ENCODE results near the gene TMEM80.
"Not testable (repeated sequence)": the region's sequence is repeated elsewhere in the genome, so short reads cannot be mapped to it uniquely, and the experiment has no call there.

Gene TMEM80

DNA sequence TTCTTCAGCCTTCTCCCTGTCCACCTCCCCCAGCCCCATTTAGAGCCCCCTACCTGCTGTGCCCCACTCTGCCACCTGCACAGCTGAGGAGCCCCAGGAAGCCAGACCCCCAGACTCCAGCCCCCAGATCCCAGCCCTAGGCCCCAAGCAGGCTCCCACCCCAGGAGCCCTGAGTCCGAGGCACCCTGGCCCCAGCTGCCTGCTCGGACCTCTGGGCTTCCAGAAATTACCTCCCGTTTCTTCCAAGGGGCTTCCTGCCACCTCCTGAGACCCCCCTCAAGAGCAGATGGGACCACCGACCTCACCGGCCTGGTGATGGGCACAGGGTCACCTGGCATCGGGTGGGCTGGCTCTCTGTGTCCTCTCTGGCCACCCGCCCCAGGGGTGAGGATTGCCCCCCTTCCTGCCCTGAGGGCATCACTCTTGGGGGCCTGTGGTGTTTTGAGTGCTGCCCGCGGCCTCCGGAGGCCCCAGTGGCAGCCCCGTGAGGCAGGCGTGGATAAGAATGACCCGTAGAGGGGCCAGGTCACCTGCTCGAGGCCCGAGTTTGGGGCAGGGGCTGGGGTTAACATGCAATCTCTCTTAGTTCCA lies 33.4 kb downstream of the TMEM80 start:
- no peak overlapping the region for H3K27ac ChIP-seq
- no peak for TF ChIP-seq ZFX (IDR thresholded peaks at IDR 0.05; ENCODE audit: borderline replicate concordance)
- TF ChIP-seq, protein P1, sequence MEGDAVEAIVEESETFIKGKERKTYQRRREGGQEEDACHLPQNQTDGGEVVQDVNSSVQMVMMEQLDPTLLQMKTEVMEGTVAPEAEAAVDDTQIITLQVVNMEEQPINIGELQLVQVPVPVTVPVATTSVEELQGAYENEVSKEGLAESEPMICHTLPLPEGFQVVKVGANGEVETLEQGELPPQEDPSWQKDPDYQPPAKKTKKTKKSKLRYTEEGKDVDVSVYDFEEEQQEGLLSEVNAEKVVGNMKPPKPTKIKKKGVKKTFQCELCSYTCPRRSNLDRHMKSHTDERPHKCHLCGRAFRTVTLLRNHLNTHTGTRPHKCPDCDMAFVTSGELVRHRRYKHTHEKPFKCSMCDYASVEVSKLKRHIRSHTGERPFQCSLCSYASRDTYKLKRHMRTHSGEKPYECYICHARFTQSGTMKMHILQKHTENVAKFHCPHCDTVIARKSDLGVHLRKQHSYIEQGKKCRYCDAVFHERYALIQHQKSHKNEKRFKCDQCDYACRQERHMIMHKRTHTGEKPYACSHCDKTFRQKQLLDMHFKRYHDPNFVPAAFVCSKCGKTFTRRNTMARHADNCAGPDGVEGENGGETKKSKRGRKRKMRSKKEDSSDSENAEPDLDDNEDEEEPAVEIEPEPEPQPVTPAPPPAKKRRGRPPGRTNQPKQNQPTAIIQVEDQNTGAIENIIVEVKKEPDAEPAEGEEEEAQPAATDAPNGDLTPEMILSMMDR (IDR thresholded peaks at IDR 0.05) = no peak

DNA sequence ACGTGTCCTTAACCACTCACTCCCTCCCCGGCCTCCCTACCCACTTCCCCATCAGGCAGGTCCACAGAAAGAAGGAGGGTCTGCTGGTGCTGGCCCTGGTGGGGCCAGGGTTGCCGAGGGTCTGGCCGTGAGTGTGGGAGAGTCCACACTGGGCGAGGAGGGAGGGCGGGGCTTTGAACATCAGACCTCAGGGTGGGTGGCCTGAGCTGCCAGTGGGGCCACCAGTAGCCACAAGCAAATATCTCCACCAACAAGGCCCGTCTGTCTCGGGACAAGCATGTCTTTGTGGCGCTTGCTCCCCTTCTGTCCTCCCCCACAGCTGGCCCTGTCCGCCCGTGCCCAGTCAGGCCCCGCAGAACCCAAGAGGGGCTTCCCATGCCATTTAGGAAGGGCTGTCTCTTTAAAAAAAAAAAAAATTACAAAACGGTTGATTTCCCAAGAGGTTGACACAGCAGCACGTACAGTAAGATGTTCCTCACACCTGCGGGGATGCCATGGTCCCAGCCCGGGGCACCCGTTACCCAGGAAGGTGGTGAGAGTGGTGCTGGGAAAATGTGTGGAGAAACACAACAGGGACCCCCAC lies 34.0 kb downstream of the TMEM80 start:
- no peak overlapping the region for H3K27ac ChIP-seq
- no peak for TF ChIP-seq ZFX (IDR thresholded peaks at IDR 0.05; ENCODE audit: borderline replicate concordance)
- TF ChIP-seq, protein P1 (IDR thresholded peaks at IDR 0.05) = no peak

DNA sequence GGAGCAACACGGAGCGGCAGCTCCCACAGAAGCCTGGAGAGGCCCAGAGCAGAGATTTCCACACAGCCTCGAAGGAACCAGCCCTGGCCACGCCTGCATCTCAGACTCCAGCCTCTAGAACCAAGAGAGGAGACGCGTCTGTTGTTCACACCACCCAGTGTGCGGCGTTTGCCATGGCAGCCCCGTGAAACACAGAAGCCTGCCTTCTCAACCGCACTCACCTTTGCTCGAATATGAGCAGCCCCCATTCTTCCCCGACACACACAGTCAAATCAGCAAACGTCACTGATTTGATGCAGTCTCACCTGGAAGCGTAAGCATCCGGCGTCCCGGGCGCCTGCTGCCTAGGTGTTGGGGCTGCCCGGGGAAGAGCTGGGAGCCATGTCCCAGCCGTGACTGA lies 37.5 kb downstream of the TMEM80 start:
- TF ChIP-seq, protein P1 (IDR thresholded peaks at IDR 0.05) = no peak
- TF ChIP-seq ZFX (IDR thresholded peaks at IDR 0.05; ENCODE audit: borderline replicate concordance) = no peak
- H3K27ac ChIP-seq = no peak overlapping the region

DNA sequence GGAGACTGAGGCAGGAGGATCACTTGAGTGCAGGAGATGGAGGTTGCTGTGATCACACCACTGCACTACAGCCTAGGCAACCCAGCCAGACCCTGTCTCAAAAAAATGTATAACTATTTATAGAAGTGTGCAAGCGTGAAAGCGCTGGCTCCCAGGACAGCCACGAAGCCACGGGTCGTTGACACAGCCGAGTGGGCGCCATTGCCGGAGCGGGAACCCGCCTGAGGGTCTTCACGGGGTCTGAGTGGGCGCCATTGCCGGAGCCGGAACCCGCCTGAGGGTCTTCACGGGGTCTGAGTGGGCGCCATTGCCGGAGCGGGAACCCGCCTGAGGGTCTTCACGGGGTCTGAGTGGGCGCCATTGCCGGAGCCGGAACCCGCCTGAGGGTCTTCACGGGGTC lies 38.9 kb downstream of the TMEM80 start:
- H3K27ac ChIP-seq = not testable (repeated sequence)

DNA sequence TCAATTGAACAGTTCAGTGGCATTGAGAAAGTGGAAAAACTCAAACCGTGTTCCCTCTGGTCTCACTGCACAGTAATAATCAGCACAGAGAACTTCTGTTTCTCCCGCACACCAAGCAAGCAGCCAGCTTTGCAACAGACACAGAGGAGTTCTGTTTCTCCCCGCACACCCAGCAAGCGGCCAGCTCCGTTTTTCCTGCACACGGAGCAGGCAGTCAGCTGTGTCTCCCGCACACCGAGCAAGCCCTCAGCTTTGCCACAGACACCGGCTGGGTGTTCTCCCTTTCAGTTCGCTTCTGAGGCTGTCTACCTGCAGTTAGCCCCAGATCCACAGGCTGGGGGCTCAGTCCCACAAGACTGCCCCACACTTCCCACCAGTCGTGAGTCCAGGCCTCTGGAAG lies 41.8 kb downstream of the TMEM80 start:
- H3K27ac ChIP-seq = no peak overlapping the region
- TF ChIP-seq ZFX (IDR thresholded peaks at IDR 0.05; ENCODE audit: borderline replicate concordance) = no peak
- TF ChIP-seq, protein P1 (IDR thresholded peaks at IDR 0.05) = no peak

DNA sequence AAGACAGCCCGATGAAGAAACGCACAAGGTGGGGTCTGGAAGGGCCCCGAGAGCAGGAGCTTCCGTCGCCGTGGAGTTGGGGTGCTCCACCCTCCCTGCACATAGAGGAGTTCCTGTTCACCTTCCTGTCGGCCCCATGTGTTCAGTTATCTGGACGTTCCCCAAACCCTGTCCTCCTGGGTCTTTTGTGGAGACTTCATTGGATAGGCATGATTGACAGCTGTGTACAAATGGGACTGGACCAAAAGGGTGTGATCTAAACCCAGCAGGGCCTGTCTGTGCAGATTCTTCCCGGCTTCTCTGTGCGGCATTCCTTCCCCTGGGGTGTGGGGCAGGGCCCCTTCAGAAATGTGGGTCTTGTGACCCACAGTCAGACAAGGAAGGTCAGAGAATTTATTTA lies 42.3 kb downstream of the TMEM80 start:
- H3K27ac ChIP-seq = not testable (repeated sequence)

DNA sequence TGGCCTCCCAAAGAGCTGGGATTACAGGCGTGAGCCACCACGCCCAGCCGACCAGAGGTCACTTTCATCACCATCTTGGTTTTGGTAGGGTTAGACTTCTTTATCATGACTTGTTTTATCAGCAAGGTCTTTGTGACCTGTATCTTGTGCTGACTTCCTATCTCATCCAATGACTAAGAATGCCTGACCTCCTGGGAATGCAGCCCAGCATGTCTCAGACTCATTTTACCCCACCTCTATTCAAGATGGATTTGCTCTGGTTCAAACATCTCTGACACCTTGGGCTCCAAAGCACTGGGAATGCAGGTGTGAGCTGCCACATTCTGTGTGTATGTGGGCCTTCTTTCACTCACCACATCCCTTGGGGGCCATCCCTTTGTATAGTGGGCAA lies 46.5 kb downstream of the TMEM80 start:
- H3K27ac ChIP-seq = no peak overlapping the region
- TF ChIP-seq, protein P1 (IDR thresholded peaks at IDR 0.05) = no peak
- TF ChIP-seq ZFX (IDR thresholded peaks at IDR 0.05; ENCODE audit: borderline replicate concordance) = no peak

DNA sequence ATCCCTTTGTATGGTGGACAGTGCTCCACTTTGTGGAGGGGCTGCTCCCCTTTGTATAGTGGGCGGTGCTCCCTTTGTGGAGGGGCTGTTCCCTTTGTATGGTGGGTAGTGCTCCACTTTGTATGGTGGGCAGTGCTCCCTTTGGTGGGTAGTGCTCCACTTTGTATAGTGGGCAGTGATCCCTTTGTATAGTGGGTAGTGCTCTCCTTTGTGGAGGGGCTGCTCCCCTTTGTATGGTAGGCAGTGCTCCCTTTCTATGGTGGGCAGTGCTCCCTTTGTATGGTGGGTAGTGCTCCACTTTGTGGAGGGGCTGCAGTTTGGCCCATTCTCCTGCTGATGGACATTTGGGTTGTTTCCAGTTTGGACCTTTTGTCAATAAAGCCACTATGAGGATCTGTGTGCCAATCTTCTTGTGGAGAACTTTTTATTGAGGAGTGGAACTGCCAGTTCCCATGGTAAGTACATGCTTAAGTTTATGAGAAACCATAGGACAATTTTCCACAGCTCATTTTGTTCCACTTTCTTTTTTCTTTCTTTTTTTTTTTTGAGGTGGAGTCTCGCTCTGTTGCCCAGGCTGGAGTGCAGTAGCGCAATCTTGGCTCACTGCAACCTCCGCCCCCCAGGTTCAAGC lies 47.1 kb downstream of the TMEM80 start:
- TF ChIP-seq, protein P1 (IDR thresholded peaks at IDR 0.05) = no peak
- no peak for TF ChIP-seq ZFX (IDR thresholded peaks at IDR 0.05; ENCODE audit: borderline replicate concordance)
- H3K27ac ChIP-seq = no peak overlapping the region

Measured in 22Rv1 (cell line).